NCI-H2227 treated with DMSO at 0.1 percent for 48 hours (cell line): ENCODE results near the gene PRSS58.

Experiments
- DNase-seq: peaks from one replicate; lab custom pipeline; 2025; lab: John Stamatoyannopoulos, UW

The PRSS58 gene

DNA sequence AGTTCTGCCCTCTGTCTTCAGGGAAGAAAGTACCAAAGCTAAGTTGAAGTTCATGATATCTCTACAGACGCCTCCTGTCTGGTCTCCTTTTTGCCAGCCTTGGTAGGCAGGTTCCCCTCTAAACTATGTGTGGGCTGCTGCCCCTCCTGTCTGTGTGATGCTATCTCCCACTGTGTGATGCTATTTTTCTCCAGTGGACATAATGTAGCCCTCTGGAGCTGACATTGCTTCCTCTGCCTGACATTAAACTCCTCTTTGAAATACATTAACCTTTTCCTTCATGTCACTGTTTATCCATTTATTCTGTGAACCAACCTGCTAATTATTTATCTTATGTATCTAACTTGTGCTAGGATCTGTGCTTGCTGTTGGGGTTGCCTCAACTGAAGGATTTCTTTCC lies at the start of gene PRSS58:
Gene PRSS58, minus strand, starts transcription at position 101 of the 400 bp plus-strand sequence. CDS start 351 bp downstream, outside the sequence.
- no peak for DNase-seq

GRCh38 chr7:142307246-142307900 lies 49.5 kb upstream of the PRSS58 start:
- DNase-seq: no peak

GRCh38 chr7:142303650-142304049 lies 45.8 kb upstream of the PRSS58 start:
- DNase-seq: no peak

GRCh38 chr7:142301923-142302550 lies 44.2 kb upstream of the PRSS58 start:
- no peak for DNase-seq

- no peak for DNase-seq
These were observed 43.4 kb upstream of the PRSS58 start for GRCh38 chr7:142301299-142301698.

GRCh38 chr7:142300689-142301088 lies 42.8 kb upstream of the PRSS58 start:
- no peak for DNase-seq

- DNase-seq: no peak
These were observed 41.5 kb upstream of the PRSS58 start for GRCh38 chr7:142299237-142299781.

- no peak for DNase-seq
These were observed 40.8 kb upstream of the PRSS58 start for GRCh38 chr7:142298627-142299026.

GRCh38 chr7:142298009-142298408 lies 40.2 kb upstream of the PRSS58 start:
- DNase-seq: no peak

- DNase-seq: no peak
These were observed 22.4 kb upstream of the PRSS58 start for GRCh38 chr7:142280263-142280662.

DNA sequence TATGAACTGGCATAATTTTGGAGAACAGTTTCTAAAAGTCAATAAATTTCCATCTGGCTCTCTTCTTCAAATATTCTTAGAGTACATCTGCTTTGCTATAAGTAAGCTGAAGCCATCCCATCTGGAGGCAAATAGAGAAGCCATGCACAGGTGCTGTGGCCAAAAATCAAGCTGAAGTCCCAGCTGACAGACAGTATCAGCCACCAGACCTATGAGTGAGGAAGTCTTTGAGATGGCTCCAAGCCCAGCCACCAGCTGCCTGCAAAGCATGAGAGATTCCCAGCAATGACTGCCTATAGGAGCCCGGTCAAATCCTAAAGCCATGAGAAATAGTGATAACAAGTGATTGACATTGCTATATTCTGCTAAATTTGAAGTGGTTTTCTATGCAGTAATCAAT lies 21.7 kb upstream of the PRSS58 start:
- no peak for DNase-seq

DNA sequence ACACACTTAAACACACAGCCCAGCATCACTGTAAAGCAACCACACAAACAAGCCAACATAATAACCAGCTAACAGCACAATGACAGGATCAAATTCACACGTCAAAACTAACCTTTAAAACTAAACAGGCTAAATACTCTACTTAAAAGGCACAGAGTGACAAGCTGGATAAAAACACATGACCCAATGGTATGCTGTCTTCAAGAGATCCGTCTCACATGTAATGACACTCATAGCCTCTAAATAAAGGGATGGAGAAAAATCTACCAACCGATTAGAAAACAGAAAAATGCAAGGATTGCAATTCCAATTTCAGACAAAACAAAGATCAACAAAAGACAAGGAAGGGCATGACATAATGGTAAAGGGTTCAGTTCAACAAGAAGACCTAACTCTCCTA lies 17.2 kb upstream of the PRSS58 start:
- DNase-seq: no peak

- DNase-seq: no peak
These were observed 15.0 kb upstream of the PRSS58 start for GRCh38 chr7:142272841-142273240.

DNA sequence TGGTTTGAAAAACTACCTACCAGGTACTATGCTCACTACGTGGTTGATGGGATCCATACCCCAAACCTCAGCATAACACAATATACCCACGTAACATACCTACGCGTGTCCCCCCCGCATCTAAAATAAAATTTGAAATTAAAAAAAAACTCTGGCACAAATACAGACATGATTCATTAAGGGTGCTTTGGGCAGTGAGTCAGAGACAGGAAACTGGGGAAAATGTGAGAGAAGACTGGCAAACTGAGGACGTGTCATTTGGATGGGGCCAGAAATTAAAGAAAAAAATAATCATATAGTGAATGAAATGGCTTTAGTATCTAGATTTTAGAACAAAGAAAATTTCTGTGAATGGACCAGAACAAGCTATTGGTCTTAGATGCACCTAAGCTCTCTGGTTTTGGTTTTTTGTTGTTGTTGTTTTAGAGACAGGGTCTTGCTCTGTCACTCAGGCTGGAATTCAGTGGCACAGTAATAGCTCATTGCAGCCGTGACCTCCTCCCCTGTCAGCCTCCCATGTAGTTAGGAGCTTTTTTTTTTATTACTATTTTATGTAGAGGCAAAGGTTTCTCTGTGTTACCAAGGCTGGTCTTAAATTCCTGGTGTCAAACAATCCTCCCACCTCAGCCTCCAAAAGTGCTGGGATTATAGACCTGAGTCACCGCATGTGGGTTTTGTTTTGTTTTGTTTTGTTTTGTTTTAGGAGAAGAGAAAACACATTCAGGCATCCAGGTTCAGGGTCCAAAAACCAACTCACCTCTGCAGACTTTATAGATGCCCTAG lies 5.9 kb upstream of the PRSS58 start:
- no peak for DNase-seq

- DNase-seq: no peak
These were observed 7.2 kb downstream of the PRSS58 start for GRCh38 chr7:142250705-142251104.

DNA sequence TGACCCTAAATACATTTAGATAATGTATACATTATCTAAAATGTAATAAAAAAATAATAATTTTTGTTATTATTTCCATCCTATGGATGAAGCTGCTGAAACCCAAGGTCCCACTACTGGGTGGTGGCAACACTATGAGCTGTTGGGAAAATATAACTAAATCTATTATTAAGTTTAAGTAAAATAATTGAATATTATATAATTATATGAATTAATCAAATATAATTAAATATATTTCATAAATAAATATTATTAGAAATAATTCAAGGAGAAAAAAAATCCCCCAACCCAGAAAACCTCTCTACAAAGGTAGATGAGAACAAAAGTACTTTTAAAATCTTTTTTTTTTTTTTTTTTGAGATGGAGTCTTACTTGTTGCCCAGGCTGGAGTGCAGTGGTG lies 7.9 kb downstream of the PRSS58 start:
- DNase-seq: no peak

DNA sequence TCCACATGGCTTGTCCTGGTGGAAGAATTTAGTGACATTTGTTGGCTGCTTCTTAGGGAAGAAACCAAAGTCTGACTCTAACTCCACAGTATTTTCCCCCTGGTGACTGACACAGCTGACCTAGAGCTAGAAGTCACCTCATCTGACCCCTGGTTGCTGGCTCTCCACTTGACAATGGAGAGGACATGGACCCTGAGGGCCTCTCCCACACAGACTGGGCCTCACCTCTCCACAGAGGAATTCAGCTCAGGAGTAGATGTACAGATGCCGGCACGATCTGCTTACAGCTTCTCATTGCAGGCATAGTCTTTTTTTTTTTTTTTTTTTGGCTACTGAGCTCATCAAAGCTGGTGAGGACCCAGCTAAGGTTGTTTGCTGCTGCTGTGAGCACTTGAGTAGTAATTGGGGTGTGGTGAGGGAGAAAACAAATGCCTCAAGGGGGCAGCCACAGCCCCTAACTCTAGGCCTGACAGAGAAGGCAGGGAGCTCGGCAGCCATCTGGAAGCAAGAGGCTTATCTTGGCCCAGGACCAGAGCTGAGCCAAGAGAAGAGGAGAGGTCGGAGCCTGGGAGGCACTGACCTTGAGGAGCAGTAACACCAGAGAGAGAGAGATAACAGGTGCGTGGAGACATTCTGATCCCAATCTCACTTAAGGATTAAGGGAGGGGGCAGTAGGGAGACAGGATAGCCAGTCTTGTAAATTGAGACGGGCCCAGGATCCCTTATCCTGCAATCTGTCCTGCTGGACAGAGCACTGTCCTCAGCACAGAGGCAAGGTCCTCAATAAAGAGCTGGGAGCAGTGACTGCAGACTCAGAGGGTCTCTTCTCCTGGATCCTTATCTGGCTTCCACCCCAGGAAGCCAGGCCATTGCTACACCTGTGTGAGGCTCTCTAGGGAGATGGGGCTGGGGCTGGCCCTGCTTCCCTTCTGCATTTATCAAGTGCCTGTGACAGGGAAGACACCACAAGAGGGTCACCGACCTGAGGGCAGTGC lies 9.4 kb downstream of the PRSS58 start:
- DNase-seq: no peak

DNA sequence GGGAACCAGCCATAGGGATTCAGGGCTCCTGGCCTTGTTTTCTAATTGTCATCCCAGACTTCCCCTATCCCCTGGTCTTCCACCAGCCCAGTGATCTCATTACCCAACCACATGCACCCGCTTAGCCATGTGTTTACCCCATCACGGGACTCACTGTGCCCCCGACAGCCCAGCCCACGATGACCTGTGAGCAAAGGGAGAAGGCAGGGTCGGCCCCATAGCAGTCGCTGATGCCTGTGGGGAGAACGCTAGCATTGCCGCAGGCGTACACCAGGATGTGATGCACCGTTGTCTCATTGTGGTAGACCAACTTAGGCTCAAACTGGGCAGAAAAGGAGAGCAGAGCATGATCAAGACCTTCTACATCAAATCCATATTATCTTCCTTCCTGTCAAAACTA lies 14.0 kb downstream of the PRSS58 start:
- DNase-seq: no peak

DNA sequence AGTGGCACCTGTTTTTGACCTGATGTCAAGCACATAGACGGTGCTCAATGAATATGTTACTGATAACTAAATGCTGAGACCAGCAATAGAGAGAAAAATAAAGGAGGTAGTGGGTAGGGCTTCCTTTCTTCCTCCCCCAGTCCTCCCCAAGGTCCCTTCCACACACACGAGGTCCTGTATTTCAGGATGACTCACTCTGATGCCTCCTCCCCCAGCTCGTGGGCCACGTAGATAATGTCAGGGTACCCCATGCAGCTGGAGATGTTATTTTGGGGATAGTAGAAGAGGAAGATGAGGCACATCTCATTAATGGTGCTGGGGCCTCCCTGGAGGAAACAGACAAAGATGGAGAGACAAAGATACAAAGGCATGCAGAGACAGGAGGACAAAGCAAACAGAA lies 17.3 kb downstream of the PRSS58 start:
- DNase-seq: no peak

DNA sequence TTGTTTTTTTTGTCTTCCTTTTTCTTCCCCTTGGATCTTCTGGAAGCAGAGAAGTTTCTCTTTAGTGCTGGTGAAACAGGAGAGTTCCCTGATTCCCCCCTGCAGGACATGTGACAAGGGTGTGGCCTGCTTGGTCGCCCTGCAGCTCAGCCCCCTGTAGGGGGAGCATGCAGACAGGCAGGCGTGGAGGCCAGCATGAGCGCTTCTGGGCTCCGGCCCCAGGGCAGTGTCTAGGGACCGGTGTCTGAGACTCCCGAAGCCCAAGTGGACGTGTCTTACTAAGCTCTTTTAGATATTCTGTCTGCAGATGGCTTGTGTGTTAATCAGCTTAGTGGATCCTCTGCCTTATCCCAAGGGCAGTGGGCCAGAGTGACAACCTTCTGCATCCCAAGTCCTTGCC lies 26.1 kb downstream of the PRSS58 start:
- DNase-seq: no peak

DNA sequence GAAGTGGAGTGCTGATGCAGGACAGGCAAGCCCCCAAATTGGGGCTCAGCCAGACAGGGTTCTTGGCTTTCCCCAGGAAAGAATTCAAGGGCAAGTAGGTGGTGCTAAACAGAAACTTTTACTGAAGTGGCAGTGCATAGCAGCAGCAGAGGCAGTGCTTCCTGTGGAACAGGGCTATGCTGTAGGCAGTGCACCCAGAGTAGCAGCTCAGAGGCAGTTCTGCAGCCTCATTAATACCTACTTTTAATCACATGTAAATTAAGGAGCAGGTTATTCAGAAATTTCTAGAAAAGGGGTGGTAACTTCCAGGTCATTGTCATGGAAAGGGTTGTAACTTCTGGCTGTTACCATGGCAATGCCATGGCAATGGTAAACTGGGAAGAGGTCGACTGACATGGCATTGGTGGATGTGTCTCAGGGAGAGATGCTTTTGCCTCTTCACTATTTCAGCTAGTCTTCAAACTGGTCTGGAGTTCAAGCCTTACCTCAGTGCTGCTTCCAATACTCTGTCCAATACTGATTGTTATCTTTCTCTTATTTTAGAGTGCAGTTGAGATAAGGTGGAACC lies 29.2 kb downstream of the PRSS58 start:
- no peak for DNase-seq
